NCI-H446 (cell line): ENCODE results near the gene SIPA1L2.
"Not testable (repeated sequence)": the region's sequence is repeated elsewhere in the genome, so short reads cannot be mapped to it uniquely, and the experiment has no call there.

ENCODE experiments used
- DNase-seq, 2 experiments: peaks; one replicate each; lab custom pipeline; 2025; lab: John Stamatoyannopoulos, UW

Gene SIPA1L2

DNA sequence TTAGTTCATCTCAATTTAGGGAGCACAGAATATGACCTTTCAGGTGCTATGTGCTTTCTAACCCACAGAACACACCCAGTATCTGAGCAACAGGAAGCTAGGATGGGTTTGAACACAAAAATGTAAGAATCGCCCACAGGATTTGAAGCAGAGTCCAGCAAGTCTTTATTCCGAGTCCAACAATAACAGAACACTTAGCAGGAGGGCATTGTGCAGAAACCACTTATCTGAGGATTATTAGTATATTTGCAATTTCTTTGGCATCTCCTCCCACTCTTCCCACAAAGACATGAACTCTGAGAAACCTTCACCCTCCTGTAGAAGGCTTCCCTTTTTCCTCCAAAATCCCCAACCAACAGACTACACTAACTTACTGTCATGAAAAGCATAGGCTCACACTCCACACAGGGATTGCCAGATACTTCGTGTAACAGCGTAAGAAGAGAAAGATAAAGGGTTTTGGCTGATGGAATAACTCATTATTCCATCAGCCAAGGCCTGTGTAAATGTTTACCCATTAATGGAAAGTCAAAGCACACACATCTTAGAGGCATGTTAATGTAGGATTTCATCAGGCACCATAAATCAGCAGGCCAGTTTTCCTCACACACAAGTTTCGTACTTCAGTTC lies 16.1 kb downstream of the SIPA1L2 start:
- no peak for DNase-seq

DNA sequence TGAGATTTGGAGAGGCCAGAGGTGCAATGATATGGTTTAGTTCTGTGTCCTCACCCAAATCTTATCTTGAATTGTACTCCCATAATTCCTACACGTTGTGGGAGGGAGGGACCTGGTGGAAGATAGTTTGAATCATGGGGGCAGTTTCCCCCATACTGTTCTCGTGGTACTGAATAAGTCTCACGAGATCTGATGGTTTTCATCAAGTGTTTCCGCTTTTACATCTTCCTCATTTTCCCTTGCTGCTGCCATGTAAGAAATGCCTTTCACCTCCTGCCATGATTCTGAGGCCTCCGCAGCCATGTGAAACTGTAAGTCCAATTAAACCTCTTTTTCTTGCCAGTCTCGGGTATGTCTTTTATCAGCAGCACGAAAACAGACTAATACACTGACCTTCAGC lies 17.1 kb downstream of the SIPA1L2 start:
- not testable (repeated sequence) for DNase-seq

- DNase-seq = no peak
Measured at GRCh38 chr1:232611834-232612233, 18.1 kb downstream of the SIPA1L2 start.

GRCh38 chr1:232610902-232611745 lies 18.8 kb downstream of the SIPA1L2 start:
- DNase-seq = not testable (repeated sequence)

DNA sequence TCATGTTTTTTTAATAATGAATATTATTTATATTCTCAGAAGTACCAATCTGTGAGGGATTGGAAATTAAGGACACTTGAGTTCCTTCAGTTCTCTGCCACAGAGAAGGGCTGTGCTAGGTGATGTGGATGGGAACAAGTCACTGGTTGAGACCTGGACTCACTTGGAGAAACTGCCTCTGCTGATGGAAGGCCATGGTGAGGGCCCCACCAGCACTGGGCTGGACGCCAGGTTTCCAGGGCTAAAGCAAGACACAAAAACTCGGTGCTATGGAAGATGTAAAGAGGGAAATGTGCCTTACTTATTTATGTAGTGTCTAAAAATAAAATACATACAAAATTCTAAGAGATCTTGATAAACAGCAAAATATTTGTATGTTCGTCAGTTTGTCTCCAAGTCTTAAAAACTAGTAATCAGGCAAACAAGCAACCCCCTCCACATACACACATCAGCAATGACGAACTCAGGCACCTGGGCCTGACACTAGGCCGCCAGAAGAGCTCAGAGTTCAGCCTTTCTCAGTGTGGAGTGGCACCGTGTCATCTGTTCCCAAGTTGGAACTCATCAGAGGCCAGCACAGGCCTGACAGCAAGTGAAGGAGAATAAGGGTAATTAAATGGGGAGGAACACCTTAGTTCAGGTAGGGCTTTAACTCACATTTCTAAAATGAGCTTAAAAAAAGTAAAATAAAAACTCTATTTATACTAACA lies 19.6 kb downstream of the SIPA1L2 start:
- DNase-seq = peak; percentile 25 to 54

DNA sequence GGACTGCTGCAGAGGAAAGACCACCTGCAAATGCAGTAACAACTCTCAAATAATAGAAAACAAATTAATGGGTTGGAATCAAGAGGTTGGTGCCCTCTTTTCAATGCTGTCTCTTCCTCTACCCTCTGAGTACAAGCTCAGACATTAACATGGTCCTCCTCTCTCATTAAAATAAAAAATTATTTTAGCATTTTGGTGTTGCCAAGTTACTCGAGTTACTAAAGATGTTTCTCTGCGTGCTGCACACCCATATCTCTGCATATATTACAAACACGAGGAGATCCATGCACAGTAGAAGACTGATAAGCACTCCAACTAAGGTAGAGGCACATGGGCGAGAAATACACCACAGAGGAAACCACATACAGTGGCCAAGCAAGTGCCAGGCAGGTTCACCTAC lies 21.5 kb downstream of the SIPA1L2 start:
- no peak for DNase-seq

GRCh38 chr1:232602622-232603021 lies 27.3 kb downstream of the SIPA1L2 start:
- DNase-seq = no peak

DNA sequence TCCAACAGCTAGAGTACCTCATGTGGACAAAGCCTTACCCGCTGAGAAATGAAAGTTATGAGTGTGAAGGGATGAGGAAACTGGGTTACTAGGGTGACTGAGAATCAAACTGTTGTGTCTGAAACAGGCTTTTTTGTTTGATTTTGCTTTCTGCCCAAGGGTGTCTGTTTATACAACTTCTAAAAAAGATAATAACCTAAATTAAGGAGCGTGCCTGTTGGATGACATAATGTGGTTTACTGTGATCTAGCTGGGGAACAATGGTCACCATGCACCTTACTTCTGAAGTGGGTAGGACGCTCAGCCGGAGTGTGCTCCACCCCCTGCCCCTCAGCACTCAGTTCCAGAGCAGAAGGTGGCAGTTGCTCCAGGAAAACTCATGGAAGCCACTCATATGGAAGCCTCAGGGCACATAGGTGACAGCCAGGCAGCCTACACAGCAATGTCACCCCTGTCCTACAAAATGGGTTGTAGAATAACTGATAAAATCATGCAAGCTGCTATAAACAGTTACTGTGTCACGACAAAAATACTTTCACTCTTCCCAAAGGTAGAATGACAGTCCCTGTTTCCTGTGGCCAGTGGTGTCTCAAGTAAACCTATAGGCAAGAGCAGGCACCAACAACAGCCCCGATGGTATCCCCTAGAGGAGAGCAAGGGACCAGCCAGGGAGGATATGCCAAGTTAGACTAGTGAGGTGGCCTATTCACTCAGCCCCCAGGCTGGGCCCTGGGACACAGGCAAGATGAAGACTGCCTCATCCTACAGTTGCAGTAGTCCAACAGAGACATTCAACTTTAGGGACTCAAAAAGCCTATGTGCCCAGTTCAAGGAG lies 29.3 kb downstream of the SIPA1L2 start:
- no peak for DNase-seq

GRCh38 chr1:232599178-232600041 lies 30.5 kb downstream of the SIPA1L2 start:
- DNase-seq = no peak

- no peak for DNase-seq
Measured at GRCh38 chr1:232598837-232599177, 31.1 kb downstream of the SIPA1L2 start.

DNA sequence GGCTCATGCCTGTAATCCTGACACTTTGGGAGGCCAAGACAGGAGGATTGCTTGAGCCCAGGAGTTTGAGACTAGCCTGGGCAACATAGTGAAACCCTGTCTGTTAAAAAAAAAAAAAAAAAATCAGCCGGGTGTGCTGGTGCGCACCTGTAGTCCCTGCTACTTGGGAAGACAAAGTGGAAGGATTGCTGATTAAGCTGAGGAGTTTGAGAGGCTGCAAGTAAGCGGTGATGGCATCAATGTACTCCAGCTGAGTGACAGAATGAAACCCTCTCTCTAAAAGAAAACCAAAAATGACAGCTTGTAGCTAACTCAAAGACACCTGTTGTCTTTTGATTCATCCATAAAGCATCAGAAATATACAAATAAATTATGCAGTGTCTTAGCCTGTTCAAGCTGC lies 31.8 kb downstream of the SIPA1L2 start:
- DNase-seq = no peak

- DNase-seq = no peak
Measured at GRCh38 chr1:232597721-232598120, 32.2 kb downstream of the SIPA1L2 start.

GRCh38 chr1:232596666-232597303 lies 33.1 kb downstream of the SIPA1L2 start:
- no peak for DNase-seq

GRCh38 chr1:232594768-232595698 lies 34.9 kb downstream of the SIPA1L2 start:
- DNase-seq = no peak

DNA sequence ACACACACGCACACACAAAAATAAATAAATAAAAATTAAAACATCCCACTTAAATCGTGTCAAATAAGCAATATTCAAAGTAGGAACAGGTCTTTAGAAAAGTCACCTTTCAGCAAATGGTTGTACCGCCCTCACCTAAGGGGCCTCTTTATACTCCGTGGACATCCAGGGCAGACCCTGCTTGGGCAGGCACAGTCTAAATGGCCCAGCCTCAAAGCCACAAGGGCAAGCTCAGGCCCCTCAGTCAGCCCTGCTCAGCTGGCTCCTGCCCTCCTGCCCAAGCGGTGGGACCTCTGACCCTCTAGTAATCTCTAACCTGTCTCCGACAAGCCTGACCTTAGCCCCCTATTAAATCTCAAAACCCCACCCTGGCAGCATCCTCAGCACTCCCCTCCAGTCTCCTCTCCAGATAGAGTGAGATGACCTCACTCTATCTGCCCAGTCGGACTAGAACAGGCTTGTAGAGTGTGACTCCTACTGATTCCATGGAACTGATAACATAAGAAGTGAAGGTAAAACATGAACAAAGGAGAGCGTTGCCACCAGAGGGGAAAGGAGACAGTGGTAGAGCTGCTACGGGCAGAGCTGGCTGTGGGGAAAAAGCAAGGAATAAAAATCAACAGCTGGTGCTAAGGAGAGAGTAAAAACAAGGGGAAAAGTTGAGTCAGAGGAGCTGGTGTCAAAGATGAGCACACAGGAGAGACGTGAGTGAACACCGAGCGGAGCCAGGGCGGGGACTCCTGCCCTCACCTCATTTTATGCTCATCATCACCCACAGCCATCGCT lies 36.0 kb downstream of the SIPA1L2 start:
- no peak for DNase-seq

DNA sequence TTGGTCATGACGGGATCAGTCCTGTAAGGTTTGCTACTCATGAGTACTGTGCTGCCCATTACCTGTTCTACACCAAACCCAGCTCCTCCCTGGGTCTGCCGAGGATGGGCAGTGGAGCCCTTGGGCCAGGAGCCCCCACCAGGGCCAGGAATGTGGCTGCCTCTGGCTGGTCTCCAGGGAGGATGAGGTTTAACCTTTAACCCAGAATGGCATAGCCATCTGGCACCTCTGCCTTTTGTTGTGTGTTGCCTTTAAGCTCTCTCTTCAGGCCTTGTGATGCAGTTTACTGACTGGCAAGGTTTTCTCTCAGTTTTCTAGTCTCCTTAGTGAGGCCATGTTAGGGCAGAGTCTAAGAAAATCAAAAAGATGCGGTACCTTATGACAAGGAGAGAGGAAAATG lies 38.6 kb downstream of the SIPA1L2 start:
- DNase-seq = no peak

DNA sequence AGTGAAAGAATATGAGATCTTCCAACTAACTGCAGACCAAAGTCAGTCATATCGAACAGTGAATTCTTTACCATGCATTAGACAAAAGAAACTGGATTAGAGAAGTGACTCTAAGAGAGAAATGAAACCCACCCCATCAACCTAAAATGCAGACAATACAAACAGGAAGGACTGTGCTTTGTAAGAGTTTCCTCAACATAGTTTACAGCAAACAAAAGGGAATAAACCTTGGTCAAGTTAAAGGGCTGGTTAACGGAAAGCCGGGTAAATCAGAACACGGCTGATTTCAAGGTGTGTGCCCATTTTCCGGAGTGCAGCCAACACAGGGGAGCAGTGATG lies 39.2 kb downstream of the SIPA1L2 start:
- DNase-seq = no peak

DNA sequence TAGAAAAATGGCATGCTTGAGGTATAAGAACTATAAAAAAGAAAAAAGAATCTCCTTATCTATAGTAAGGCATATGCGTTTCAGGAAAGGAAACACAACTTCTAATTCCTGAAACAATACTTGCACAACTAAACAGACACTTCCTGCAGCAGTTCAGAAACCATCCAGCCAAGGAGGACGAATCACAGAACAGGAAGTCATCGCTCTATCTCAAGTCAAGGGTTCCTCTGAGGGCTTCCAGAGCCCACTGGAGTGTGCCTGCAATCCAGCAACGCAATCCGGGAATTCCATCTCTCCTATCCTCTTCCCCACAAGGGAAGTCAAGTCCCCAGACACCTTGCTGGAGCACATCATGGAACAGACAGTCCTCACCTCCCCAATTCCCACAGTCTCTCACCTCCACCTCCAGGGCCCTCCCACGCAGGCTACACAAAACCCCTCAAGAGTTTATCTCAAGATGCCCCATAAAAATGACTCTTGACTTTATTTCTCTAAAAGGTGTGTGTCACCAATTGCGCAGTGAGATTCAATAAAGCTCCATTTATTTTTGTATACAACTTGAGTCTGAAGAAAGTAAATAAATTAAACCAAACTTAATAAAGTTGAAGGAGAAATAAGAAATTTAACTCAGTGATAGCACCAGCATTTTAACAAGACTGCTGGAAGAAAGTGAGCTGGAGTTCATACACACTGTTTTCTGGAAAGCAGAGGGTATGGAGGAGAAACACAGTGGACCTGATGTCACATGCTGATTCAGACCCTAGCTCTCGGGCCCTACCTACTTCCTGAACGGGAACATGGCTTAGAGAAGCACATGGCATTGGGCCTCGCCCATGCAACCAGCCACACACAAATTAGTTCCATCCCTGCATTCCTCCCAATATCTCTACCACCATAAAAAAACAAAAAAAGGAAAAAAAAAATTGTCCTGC lies 39.9 kb downstream of the SIPA1L2 start:
- DNase-seq = no peak
